ENCODE data around the gene POLR3A.
"Not testable (repeated sequence)": the region's sequence is repeated elsewhere in the genome, so short reads cannot be mapped to it uniquely, and the experiment has no call there.

The POLR3A gene

GRCh38 chr10:78015546-78015945 lies 13.8 kb downstream of the POLR3A start:
- DNase-seq, result no peak

GRCh38 chr10:78013564-78013963 lies 15.8 kb downstream of the POLR3A start:
- no peak for DNase-seq

GRCh38 chr10:78011065-78011464 lies 18.2 kb downstream of the POLR3A start:
- DNase-seq, result no peak

- DNase-seq, result no peak
Measured at GRCh38 chr10:78010278-78010677, 19.0 kb downstream of the POLR3A start.

GRCh38 chr10:78009662-78010061 lies 19.7 kb downstream of the POLR3A start:
- no peak for DNase-seq

- DNase-seq, result no peak
Measured at GRCh38 chr10:78007172-78007571, 22.1 kb downstream of the POLR3A start.

GRCh38 chr10:78004215-78005026 lies 24.9 kb downstream of the POLR3A start:
- no peak for DNase-seq

- DNase-seq, result no peak
Measured at GRCh38 chr10:78002541-78003288, 26.6 kb downstream of the POLR3A start.

GRCh38 chr10:78000956-78001472 lies 28.3 kb downstream of the POLR3A start:
- DNase-seq, result no peak

- no peak for DNase-seq
Measured at GRCh38 chr10:78000206-78000605, 29.1 kb downstream of the POLR3A start.

GRCh38 chr10:77998780-77999179 lies 30.5 kb downstream of the POLR3A start:
- DNase-seq, result not testable (repeated sequence)

GRCh38 chr10:77993620-77994019 lies 35.7 kb downstream of the POLR3A start:
- no peak for DNase-seq

- DNase-seq, result no peak
Measured at GRCh38 chr10:77989081-77989724, 40.1 kb downstream of the POLR3A start.

- no peak for DNase-seq
Measured at GRCh38 chr10:77987671-77988255, 41.6 kb downstream of the POLR3A start.

GRCh38 chr10:77984986-77985385 lies 44.3 kb downstream of the POLR3A start:
- DNase-seq, result no peak

GRCh38 chr10:77983384-77984341 lies 45.7 kb downstream of the POLR3A start:
- DNase-seq, result no peak

- DNase-seq, result no peak
Measured at GRCh38 chr10:77981281-77981680, 48.0 kb downstream of the POLR3A start.

- no peak for DNase-seq
Measured at GRCh38 chr10:77979221-77979620, 50.1 kb downstream of the POLR3A start.

GRCh38 chr10:77978360-77978759 lies 51.0 kb downstream of the POLR3A start:
- DNase-seq, result no peak

GRCh38 chr10:77977934-77978333 lies 51.4 kb downstream of the POLR3A start:
- DNase-seq, result no peak

GRCh38 chr10:77977016-77977415 lies 52.3 kb downstream of the POLR3A start:
- DNase-seq, result no peak

Data from NCI-H526 (cell line).